ENCODE measurements around the gene APBA3. TPM values are rescaled to one million over a fixed set of nuclear protein-coding genes. Genes with fewer than 3 reads are reported as not detected.
A peak's percentile ranks its signal among the peaks of the same experiment; 100 is the strongest.

APBA3 gene, protein sequence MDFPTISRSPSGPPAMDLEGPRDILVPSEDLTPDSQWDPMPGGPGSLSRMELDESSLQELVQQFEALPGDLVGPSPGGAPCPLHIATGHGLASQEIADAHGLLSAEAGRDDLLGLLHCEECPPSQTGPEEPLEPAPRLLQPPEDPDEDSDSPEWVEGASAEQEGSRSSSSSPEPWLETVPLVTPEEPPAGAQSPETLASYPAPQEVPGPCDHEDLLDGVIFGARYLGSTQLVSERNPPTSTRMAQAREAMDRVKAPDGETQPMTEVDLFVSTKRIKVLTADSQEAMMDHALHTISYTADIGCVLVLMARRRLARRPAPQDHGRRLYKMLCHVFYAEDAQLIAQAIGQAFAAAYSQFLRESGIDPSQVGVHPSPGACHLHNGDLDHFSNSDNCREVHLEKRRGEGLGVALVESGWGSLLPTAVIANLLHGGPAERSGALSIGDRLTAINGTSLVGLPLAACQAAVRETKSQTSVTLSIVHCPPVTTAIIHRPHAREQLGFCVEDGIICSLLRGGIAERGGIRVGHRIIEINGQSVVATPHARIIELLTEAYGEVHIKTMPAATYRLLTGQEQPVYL
- total RNA-seq, result 10 to 100 TPM; 12.9 to 26.5 (median 22.7) TPM

DNA sequence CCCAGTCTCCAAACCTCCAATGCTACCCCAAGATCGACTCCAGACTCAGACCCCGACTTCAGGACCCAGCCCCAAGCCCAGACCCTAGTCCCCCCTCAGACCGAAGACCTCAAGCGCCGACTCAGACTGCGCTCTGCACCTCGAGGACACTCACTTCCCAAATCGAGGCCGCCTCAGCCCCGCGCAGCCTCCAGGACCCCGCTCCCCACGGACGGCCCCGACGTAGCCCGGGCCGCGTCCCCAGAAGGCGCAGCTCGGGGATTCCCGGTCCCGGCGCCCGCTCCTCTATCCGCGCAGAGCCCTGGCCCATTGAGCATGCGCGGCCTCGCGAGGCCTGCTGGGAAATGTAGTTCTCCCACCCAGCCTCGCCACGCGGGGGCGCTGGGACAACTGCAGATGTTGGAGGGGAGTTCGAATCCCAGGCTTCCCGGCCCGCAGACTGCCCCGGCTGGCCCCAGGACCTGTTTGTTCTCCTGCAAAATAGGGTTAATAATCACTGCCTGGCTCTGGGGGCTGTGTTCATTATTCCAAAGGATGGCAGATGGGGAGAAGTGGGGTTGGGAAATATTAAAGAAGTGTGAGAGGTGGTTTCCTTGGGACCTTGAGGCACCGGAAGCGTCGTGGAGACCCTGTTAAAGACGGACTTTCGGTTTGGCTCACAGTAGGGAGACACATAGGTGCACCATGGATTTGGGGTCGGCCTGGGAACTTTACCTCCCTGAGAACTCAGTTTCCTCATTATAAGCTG lies at the start of gene APBA3:
Gene APBA3 (minus strand): TSS at position 311 of the 748 bp plus-strand sequence. CDS start 1,428 bp downstream, outside the sequence.
- H3K36me3 ChIP-seq, result peaks cover 0 to 51% (median 17%) of the 10 kb centered on the region in 3 donors
- peaks cover 17 to 51% (median 35%) of the 10 kb centered on the region in 3 donors for H3K4me1 ChIP-seq
- intact Hi-C loops (cut with DNase I), result no loop called here
- no peaks in the 10 kb centered on the region for H3K27me3 ChIP-seq
- peak within 1 kb of the TSS; percentile 93 to 96 (median 96) for H3K27ac ChIP-seq
- peak in 2 of 4 donors; percentile 48 to 80 for TF ChIP-seq POLR2A (IDR thresholded peaks at IDR 0.05)
- TF ChIP-seq, protein P1, sequence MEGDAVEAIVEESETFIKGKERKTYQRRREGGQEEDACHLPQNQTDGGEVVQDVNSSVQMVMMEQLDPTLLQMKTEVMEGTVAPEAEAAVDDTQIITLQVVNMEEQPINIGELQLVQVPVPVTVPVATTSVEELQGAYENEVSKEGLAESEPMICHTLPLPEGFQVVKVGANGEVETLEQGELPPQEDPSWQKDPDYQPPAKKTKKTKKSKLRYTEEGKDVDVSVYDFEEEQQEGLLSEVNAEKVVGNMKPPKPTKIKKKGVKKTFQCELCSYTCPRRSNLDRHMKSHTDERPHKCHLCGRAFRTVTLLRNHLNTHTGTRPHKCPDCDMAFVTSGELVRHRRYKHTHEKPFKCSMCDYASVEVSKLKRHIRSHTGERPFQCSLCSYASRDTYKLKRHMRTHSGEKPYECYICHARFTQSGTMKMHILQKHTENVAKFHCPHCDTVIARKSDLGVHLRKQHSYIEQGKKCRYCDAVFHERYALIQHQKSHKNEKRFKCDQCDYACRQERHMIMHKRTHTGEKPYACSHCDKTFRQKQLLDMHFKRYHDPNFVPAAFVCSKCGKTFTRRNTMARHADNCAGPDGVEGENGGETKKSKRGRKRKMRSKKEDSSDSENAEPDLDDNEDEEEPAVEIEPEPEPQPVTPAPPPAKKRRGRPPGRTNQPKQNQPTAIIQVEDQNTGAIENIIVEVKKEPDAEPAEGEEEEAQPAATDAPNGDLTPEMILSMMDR (IDR thresholded peaks at IDR 0.05), result peak; percentile 67 to 91 (median 74)
- DNase-seq, result peak; percentile 72
- 10 to 14% methylated on average over 6 to 9 of the region's 45 CpGs for WGBS, 2 donors
- peak within 1 kb of the TSS; percentile 82 to 96 (median 88) for H3K4me3 ChIP-seq
- H3K9me3 ChIP-seq, result no peaks in the 10 kb centered on the region

DNA sequence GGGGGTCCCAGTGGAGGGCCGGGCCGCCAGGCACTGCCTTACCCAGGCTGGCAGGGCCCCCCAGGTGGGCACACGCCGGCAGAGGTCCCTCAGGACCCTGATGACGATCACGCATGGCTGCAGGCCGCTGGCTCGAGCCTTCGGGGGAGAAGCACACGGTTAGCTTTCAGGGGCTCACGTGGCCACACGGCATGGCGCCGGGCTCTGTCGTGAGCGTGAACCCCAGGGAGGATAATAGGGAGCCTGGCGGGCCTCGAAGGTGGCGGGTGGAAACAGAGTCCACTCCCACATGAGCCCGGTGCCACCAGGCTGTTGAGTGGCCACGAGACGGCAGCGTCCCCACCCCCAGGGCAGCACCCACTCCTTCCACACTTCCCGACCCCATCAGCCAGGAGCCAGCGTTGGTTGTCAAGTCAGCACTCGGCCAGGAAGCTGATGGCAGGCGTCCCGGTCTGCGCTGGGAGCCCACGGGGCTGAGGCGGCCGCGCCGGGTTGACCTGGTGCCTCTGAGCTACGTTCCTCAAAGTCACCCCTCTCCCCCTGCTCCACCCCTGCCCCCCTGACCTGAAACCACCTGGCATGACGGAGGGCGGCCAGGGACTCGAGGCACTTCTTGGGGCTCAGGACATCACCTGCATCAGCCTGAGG lies 49.3 kb upstream of the APBA3 start:
- no peak overlapping the region for H3K27ac ChIP-seq
- no peaks in the 10 kb centered on the region for H3K9me3 ChIP-seq
- DNase-seq, result no peak
- 50 to 75% methylated on average over 6 to 8 of the region's 38 CpGs for WGBS, 2 donors
- TF ChIP-seq, protein P1 (IDR thresholded peaks at IDR 0.05), result no peak
- no peak for TF ChIP-seq POLR2A (IDR thresholded peaks at IDR 0.05)
- peaks cover 0 to 9% (median 0%) of the 10 kb centered on the region in 4 donors for H3K27me3 ChIP-seq
- no peaks in the 10 kb centered on the region for H3K36me3 ChIP-seq
- intact Hi-C loops (cut with DNase I), result no loop called here
- peaks cover 0 to 19% (median 4%) of the 10 kb centered on the region in 3 donors for H3K4me1 ChIP-seq
- no peak overlapping the region for H3K4me3 ChIP-seq

DNA sequence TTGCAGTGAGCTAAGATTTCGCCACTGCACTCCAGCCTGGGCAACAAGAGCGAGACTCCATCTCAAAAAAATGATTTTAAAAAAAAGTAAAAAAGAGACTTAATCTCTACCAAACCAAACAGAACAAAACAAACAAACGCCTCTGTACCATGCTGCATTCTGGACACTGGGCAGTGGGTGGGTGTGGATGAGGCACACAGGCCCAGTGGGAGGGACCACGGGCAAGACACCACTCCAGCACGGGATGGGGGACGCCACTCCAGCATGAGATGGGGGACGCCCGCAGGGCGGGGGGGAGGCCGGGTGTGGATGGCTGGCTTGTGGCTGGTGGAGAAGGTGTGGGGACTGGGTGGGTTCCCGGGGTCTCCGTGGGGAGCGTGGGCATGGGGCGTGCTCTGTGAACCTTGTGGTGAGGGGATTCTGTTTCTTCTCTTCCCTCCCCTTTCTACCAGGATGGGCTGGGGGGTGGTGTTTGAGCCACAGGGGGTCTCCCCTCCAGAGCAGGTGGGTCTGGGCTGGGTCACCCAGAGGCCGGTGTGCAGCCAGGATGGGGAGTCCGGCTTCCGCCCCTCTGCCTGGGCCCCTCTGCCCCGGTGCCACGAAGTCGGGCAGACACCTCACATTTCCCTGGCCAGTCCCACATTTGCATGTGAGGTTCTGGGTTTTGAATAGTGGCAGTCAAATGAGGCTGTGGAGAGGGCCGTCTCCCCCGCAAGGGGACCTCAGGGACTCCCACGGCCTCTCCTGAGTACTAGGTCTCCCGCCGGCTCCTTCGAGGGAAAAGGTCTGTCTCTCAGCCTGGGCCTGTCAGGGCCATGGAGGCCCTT lies 48.6 kb upstream of the APBA3 start:
- WGBS, 2 donors, result 54 to 77% methylated on average over 5 to 14 of the region's 26 CpGs
- peaks cover 0 to 19% (median 4%) of the 10 kb centered on the region in 3 donors for H3K4me1 ChIP-seq
- H3K27ac ChIP-seq, result no peak overlapping the region
- no peaks in the 10 kb centered on the region for H3K9me3 ChIP-seq
- DNase-seq, result no peak
- H3K4me3 ChIP-seq, result no peak overlapping the region
- H3K36me3 ChIP-seq, result no peaks in the 10 kb centered on the region
- H3K27me3 ChIP-seq, result peaks cover 0 to 9% (median 0%) of the 10 kb centered on the region in 4 donors
- intact Hi-C loops (cut with DNase I), result no loop called here
- TF ChIP-seq POLR2A (IDR thresholded peaks at IDR 0.05), result no peak
- TF ChIP-seq, protein P1 (IDR thresholded peaks at IDR 0.05), result no peak

DNA sequence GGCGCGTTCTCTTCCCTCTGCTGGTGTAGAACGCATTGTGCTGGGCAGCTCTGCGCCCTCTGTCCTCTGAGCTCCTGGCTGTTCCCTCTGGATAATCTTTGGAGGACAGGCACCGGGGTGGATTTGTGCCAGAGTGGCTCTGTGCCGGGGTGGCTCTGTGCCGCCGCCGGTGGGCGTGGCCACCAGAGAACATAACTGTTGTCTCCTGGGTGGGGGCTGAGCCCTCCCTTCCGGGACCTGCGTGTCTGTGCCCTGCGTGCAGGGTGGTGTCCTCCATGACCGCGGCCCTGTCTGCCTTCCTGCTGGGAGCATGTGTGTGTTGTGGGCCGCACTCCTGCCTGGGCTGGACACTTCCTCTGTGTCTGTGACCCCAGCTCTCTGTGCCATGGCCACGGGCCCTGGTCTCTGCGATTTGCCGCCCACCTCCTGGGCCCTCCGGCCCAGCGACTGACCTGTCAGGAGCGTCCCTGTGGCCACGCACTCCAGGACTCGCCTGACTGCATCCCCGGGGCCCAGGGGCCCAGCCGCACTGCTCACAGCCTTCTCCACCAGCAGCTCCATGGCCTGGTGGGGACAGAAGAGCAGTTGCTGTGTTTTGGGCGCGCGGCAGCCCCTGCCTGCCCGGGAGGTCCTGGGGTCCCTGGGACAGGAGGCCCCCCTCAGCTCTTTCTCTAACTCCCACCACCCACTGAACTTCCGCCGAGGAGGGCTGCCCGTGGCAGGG lies 47.1 kb upstream of the APBA3 start:
- H3K27ac ChIP-seq, result no peak overlapping the region

More for the DNA sequence above, 47.1 kb upstream of the APBA3 start:
- TF ChIP-seq, protein P1 (IDR thresholded peaks at IDR 0.05), result no peak
- TF ChIP-seq POLR2A (IDR thresholded peaks at IDR 0.05), result no peak
- WGBS, 2 donors, result 57 to 64% methylated on average over 7 to 9 of the region's 33 CpGs
- Histone ChIP-seq H3K36me3 (no peaks in the 10 kb centered on the region), H3K4me1 (peaks cover 0 to 17% (median 4%) of the 10 kb centered on the region in 3 donors), H3K27me3 (peaks cover 0 to 18% (median 0%) of the 10 kb centered on the region in 4 donors), H3K9me3 (no peaks in the 10 kb centered on the region), H3K4me3 (no peak overlapping the region)
- intact Hi-C loops (cut with DNase I), result no loop called here
- no peak for DNase-seq
